ENCODE results near the gene FERMT1. TPM values are rescaled to one million over a fixed set of nuclear protein-coding genes. Genes with fewer than 3 reads are reported as not detected.

FERMT1 gene
- total RNA-seq, 2 experiments from 2014 or later, result not detected

- ChIA-PET CTCF (no interaction called here), POLR2A (no interaction called here)
- DNase-seq, result no peak
- Mint-ChIP-seq H3K4me1 (no peaks in the 10 kb centered on the region), H3K4me3 (no peak overlapping the region), H3K9me3 (no peaks in the 10 kb centered on the region), H3K27ac (no peak overlapping the region), H3K27me3 (peaks cover 9% of the 10 kb centered on the region), H3K36me3 (ENCODE audit: low read depth) (no peaks in the 10 kb centered on the region)
These were observed 18.2 kb downstream of the FERMT1 start for GRCh38 chr20:6104493-6105188.

GRCh38 chr20:6103301-6103700 lies 19.5 kb downstream of the FERMT1 start:
- no peak overlapping the region for H3K27ac Mint-ChIP-seq
- no peaks in the 10 kb centered on the region for H3K9me3 Mint-ChIP-seq
- peaks cover 10% of the 10 kb centered on the region for H3K27me3 Mint-ChIP-seq
- H3K4me1 Mint-ChIP-seq, result no peaks in the 10 kb centered on the region
- no peaks in the 10 kb centered on the region for H3K36me3 Mint-ChIP-seq (ENCODE audit: low read depth)
- DNase-seq, result no peak
- POLR2A ChIA-PET, result no interaction called here
- H3K4me3 Mint-ChIP-seq, result no peak overlapping the region
- CTCF ChIA-PET, result no interaction called here

GRCh38 chr20:6101346-6101745 lies 21.5 kb downstream of the FERMT1 start:
- ChIA-PET POLR2A (no interaction called here), CTCF (no interaction called here)
- Mint-ChIP-seq H3K4me3 (no peak overlapping the region), H3K4me1 (no peaks in the 10 kb centered on the region), H3K36me3 (ENCODE audit: low read depth) (no peaks in the 10 kb centered on the region), H3K27ac (no peak overlapping the region), H3K9me3 (no peaks in the 10 kb centered on the region), H3K27me3 (peaks cover 10% of the 10 kb centered on the region)
- DNase-seq, result no peak

GRCh38 chr20:6100246-6100645 lies 22.6 kb downstream of the FERMT1 start:
- no peaks in the 10 kb centered on the region for H3K9me3 Mint-ChIP-seq
- POLR2A ChIA-PET, result no interaction called here
- no peak overlapping the region for H3K27ac Mint-ChIP-seq
- DNase-seq, result no peak
- no peaks in the 10 kb centered on the region for H3K36me3 Mint-ChIP-seq (ENCODE audit: low read depth)
- no peaks in the 10 kb centered on the region for H3K4me1 Mint-ChIP-seq
- no peak overlapping the region for H3K4me3 Mint-ChIP-seq
- CTCF ChIA-PET, result no interaction called here
- peaks cover 8% of the 10 kb centered on the region for H3K27me3 Mint-ChIP-seq

GRCh38 chr20:6099819-6100218 lies 23.0 kb downstream of the FERMT1 start:
- no peaks in the 10 kb centered on the region for H3K4me1 Mint-ChIP-seq
- H3K4me3 Mint-ChIP-seq, result no peak overlapping the region
- ChIA-PET CTCF (no interaction called here), POLR2A (no interaction called here)
- H3K36me3 Mint-ChIP-seq (ENCODE audit: low read depth), result no peaks in the 10 kb centered on the region
- H3K27me3 Mint-ChIP-seq, result peaks cover 8% of the 10 kb centered on the region
- H3K9me3 Mint-ChIP-seq, result no peaks in the 10 kb centered on the region
- no peak for DNase-seq
- no peak overlapping the region for H3K27ac Mint-ChIP-seq

- no peaks in the 10 kb centered on the region for H3K4me1 Mint-ChIP-seq
- H3K9me3 Mint-ChIP-seq, result no peaks in the 10 kb centered on the region
- H3K36me3 Mint-ChIP-seq (ENCODE audit: low read depth), result no peaks in the 10 kb centered on the region
- ChIA-PET POLR2A (no interaction called here), CTCF (no interaction called here)
- no peak overlapping the region for H3K27ac Mint-ChIP-seq
- H3K4me3 Mint-ChIP-seq, result no peak overlapping the region
- DNase-seq, result no peak
- peaks cover 6% of the 10 kb centered on the region for H3K27me3 Mint-ChIP-seq
These were observed 27.4 kb downstream of the FERMT1 start for GRCh38 chr20:6095409-6095808.

- Mint-ChIP-seq H3K4me3 (no peak overlapping the region), H3K27ac (no peak overlapping the region), H3K9me3 (no peaks in the 10 kb centered on the region), H3K27me3 (peaks cover 7% of the 10 kb centered on the region), H3K4me1 (no peaks in the 10 kb centered on the region), H3K36me3 (ENCODE audit: low read depth) (no peaks in the 10 kb centered on the region)
- CTCF ChIA-PET, result no interaction called here
- POLR2A ChIA-PET, result no interaction called here
- DNase-seq, result no peak
These were observed 28.3 kb downstream of the FERMT1 start for GRCh38 chr20:6094565-6094964.

- Mint-ChIP-seq H3K9me3 (no peaks in the 10 kb centered on the region), H3K27me3 (peaks cover 10% of the 10 kb centered on the region), H3K27ac (no peak overlapping the region), H3K4me1 (no peaks in the 10 kb centered on the region), H3K4me3 (no peak overlapping the region), H3K36me3 (ENCODE audit: low read depth) (no peaks in the 10 kb centered on the region)
- DNase-seq, result no peak
- CTCF ChIA-PET, result no interaction called here
- POLR2A ChIA-PET, result no interaction called here
These were observed 28.8 kb downstream of the FERMT1 start for GRCh38 chr20:6094063-6094462.

- CTCF ChIA-PET, result no interaction called here
- Mint-ChIP-seq H3K27me3 (peaks cover 10% of the 10 kb centered on the region), H3K4me3 (no peak overlapping the region), H3K9me3 (no peaks in the 10 kb centered on the region), H3K4me1 (no peaks in the 10 kb centered on the region), H3K36me3 (ENCODE audit: low read depth) (no peaks in the 10 kb centered on the region), H3K27ac (no peak overlapping the region)
- no peak for DNase-seq
- POLR2A ChIA-PET, result no interaction called here
These were observed 31.2 kb downstream of the FERMT1 start for GRCh38 chr20:6091661-6092060.

- no peak for DNase-seq
- no peaks in the 10 kb centered on the region for H3K36me3 Mint-ChIP-seq (ENCODE audit: low read depth)
- H3K4me3 Mint-ChIP-seq, result no peak overlapping the region
- peaks cover 13% of the 10 kb centered on the region for H3K27me3 Mint-ChIP-seq
- H3K9me3 Mint-ChIP-seq, result peaks cover 4% of the 10 kb centered on the region
- POLR2A ChIA-PET, result no interaction called here
- CTCF ChIA-PET, result no interaction called here
- no peak overlapping the region for H3K27ac Mint-ChIP-seq
- H3K4me1 Mint-ChIP-seq, result no peaks in the 10 kb centered on the region
These were observed 36.0 kb downstream of the FERMT1 start for GRCh38 chr20:6086868-6087267.

- H3K4me3 Mint-ChIP-seq, result no peak overlapping the region
- peaks cover 14% of the 10 kb centered on the region for H3K27me3 Mint-ChIP-seq
- no peaks in the 10 kb centered on the region for H3K4me1 Mint-ChIP-seq
- no peaks in the 10 kb centered on the region for H3K36me3 Mint-ChIP-seq (ENCODE audit: low read depth)
- no peak for DNase-seq
- ChIA-PET POLR2A (no interaction called here), CTCF (no interaction called here)
- H3K9me3 Mint-ChIP-seq, result peaks cover 4% of the 10 kb centered on the region
- no peak overlapping the region for H3K27ac Mint-ChIP-seq
These were observed 38.9 kb downstream of the FERMT1 start for GRCh38 chr20:6083926-6084325.

GRCh38 chr20:6081236-6081635 lies 41.6 kb downstream of the FERMT1 start:
- Mint-ChIP-seq H3K27ac (no peak overlapping the region), H3K27me3 (peaks cover 10% of the 10 kb centered on the region), H3K36me3 (ENCODE audit: low read depth) (no peaks in the 10 kb centered on the region), H3K4me1 (no peaks in the 10 kb centered on the region), H3K4me3 (no peak overlapping the region), H3K9me3 (no peaks in the 10 kb centered on the region)
- DNase-seq, result no peak
- ChIA-PET CTCF (interaction anchor here (0.6 to 1.5 kb wide), 3 partner anchors 531 to 553 kb away, joined by 3 to 6 read pairs (median 4); no protein-coding TSS in a partner anchor), POLR2A (no interaction called here)

- CTCF ChIA-PET, result interaction anchor here (0.7 to 4.6 kb wide), 3 partner anchors 65 to 550 kb away, joined by 3 to 31 read pairs (median 3); no protein-coding TSS in a partner anchor
- no peak for DNase-seq
- H3K9me3 Mint-ChIP-seq, result no peaks in the 10 kb centered on the region
- peaks cover 13% of the 10 kb centered on the region for H3K27me3 Mint-ChIP-seq
- POLR2A ChIA-PET, result no interaction called here
- H3K27ac Mint-ChIP-seq, result no peak overlapping the region
- H3K4me3 Mint-ChIP-seq, result no peak overlapping the region
- H3K36me3 Mint-ChIP-seq (ENCODE audit: low read depth), result no peaks in the 10 kb centered on the region
- peaks cover 2% of the 10 kb centered on the region for H3K4me1 Mint-ChIP-seq
These were observed 43.8 kb downstream of the FERMT1 start for GRCh38 chr20:6079016-6079415.

GRCh38 chr20:6075428-6076219 lies 47.2 kb downstream of the FERMT1 start:
- Mint-ChIP-seq H3K27me3 (peaks cover 11% of the 10 kb centered on the region), H3K36me3 (ENCODE audit: low read depth) (no peaks in the 10 kb centered on the region), H3K9me3 (no peaks in the 10 kb centered on the region), H3K4me1 (peaks cover 3% of the 10 kb centered on the region), H3K4me3 (no peak overlapping the region), H3K27ac (no peak overlapping the region)
- ChIA-PET CTCF (interaction anchor here (0.7 to 4.6 kb wide), 5 partner anchors 11 to 546 kb away, joined by 3 to 31 read pairs (median 3); no protein-coding TSS in a partner anchor), POLR2A (no interaction called here)
- DNase-seq, result no peak

All from activated CD4-positive, alpha-beta memory T cell treated with anti-CD3 and anti-CD28 coated beads, Interleukin-2, amount 10 ng/mL, durations not matched to agents 7 days and 5 days (primary cell).